ENCODE results near the gene PPP1R12B. TPM values are rescaled to one million over a fixed set of nuclear protein-coding genes. Genes with fewer than 3 reads are reported as not detected.

The PPP1R12B gene
- total RNA-seq, 2 donors from 2014 or later = 18.2 to 33.0 TPM

GRCh38 chr1:202315576-202316168 lies 32.8 kb upstream of the PPP1R12B start:
- Histone ChIP-seq H3K4me3 (no peak overlapping the region), H3K27ac (no peak overlapping the region), H3K27me3 (no peaks in the 10 kb centered on the region), H3K36me3 (replicated peaks in 1 of 2; ENCODE audit: insufficient read depth in 1 of 2, low read depth in 2 of 2) (no peaks in the 10 kb centered on the region), H3K4me1 (no peaks in the 10 kb centered on the region), H3K9me3 (no peaks in the 10 kb centered on the region)
- 20 to 22% methylated on average over 9 of the region's 9 CpGs for WGBS, 2 donors
- peak; percentile 73 to 93 (median 87) for TF ChIP-seq CTCF (IDR thresholded peaks at IDR 0.05)
- no peak for TF ChIP-seq POLR2A (IDR thresholded peaks at IDR 0.05)
- ATAC-seq (peak; percentile 88), DNase-seq (peak; percentile 82 to 87 (median 83))
- intact Hi-C loops (cut with DNase I) = loop anchor here (5.0 kb wide), 1 partner anchor 128 kb away; no protein-coding TSS in a partner anchor

- no peak for ATAC-seq
- intact Hi-C loops (cut with DNase I) = loop anchor here (5.0 kb wide), 1 partner anchor 129 kb away; no protein-coding TSS in a partner anchor
- TF ChIP-seq POLR2A (IDR thresholded peaks at IDR 0.05) = no peak
- TF ChIP-seq CTCF (IDR thresholded peaks at IDR 0.05) = no peak
These were observed 32.3 kb upstream of the PPP1R12B start for GRCh38 chr1:202316186-202316585.

GRCh38 chr1:202317941-202318925 lies 30.3 kb upstream of the PPP1R12B start:
- intact Hi-C loops (cut with DNase I) = loop anchor here (5.0 kb wide), 1 partner anchor 131 kb away; no protein-coding TSS in a partner anchor
- no peak for ATAC-seq

More at GRCh38 chr1:202316186-202316585, 32.3 kb upstream of the PPP1R12B start:
- H3K4me1 ChIP-seq = no peaks in the 10 kb centered on the region
- no peaks in the 10 kb centered on the region for H3K36me3 ChIP-seq (replicated peaks in 1 of 2; ENCODE audit: insufficient read depth in 1 of 2, low read depth in 2 of 2)
- H3K27me3 ChIP-seq = no peaks in the 10 kb centered on the region
- H3K9me3 ChIP-seq = no peaks in the 10 kb centered on the region
- no peak overlapping the region for H3K27ac ChIP-seq
- no peak for DNase-seq
- H3K4me3 ChIP-seq = no peak overlapping the region

GRCh38 chr1:202319381-202320080 lies 29.0 kb upstream of the PPP1R12B start:
- Histone ChIP-seq H3K27me3 (no peaks in the 10 kb centered on the region), H3K36me3 (replicated peaks in 1 of 2; ENCODE audit: insufficient read depth in 1 of 2, low read depth in 2 of 2) (no peaks in the 10 kb centered on the region), H3K27ac (no peak overlapping the region), H3K4me3 (no peak overlapping the region), H3K9me3 (no peaks in the 10 kb centered on the region), H3K4me1 (no peaks in the 10 kb centered on the region)
- DNase-seq = no peak
- intact Hi-C loops (cut with DNase I) = loop anchor here (5.0 kb wide), 1 partner anchor 132 kb away; no protein-coding TSS in a partner anchor
- no peak for ATAC-seq
- no peak for TF ChIP-seq POLR2A (IDR thresholded peaks at IDR 0.05)
- 57 to 69% methylated on average over 4 of the region's 4 CpGs for WGBS, 2 donors

More at GRCh38 chr1:202317941-202318925, 30.3 kb upstream of the PPP1R12B start:
- no peaks in the 10 kb centered on the region for H3K36me3 ChIP-seq (replicated peaks in 1 of 2; ENCODE audit: insufficient read depth in 1 of 2, low read depth in 2 of 2)
- H3K4me1 ChIP-seq = no peaks in the 10 kb centered on the region
- 85% methylated on average over 11 to 49 of the region's 52 CpGs for WGBS, 2 donors
- TF ChIP-seq CTCF (IDR thresholded peaks at IDR 0.05) (no peak), POLR2A (IDR thresholded peaks at IDR 0.05) (no peak)
- no peak for DNase-seq
- no peaks in the 10 kb centered on the region for H3K27me3 ChIP-seq
- H3K27ac ChIP-seq = no peak overlapping the region
- H3K4me3 ChIP-seq = no peak overlapping the region
- H3K9me3 ChIP-seq = no peaks in the 10 kb centered on the region

- no peak overlapping the region for H3K4me3 ChIP-seq
- ATAC-seq = no peak
These were observed 28.5 kb upstream of the PPP1R12B start for GRCh38 chr1:202320081-202320405.

More at GRCh38 chr1:202320081-202320405, 28.5 kb upstream of the PPP1R12B start:
- H3K4me1 ChIP-seq = no peaks in the 10 kb centered on the region
- H3K9me3 ChIP-seq = no peaks in the 10 kb centered on the region
- H3K27ac ChIP-seq = no peak overlapping the region
- intact Hi-C loops (cut with DNase I) = no loop called here
- no peaks in the 10 kb centered on the region for H3K27me3 ChIP-seq
- DNase-seq = no peak
- H3K36me3 ChIP-seq (replicated peaks in 1 of 2; ENCODE audit: insufficient read depth in 1 of 2, low read depth in 2 of 2) = no peaks in the 10 kb centered on the region
- TF ChIP-seq CTCF (IDR thresholded peaks at IDR 0.05) (no peak), POLR2A (IDR thresholded peaks at IDR 0.05) (no peak)

Data from body of pancreas (tissue), 4 donors.